GM12878 (cell line): ENCODE measurements around the gene CSTPP1. TPM values are rescaled to one million over a fixed set of nuclear protein-coding genes. Genes with fewer than 3 reads are reported as not detected.

Source experiments
- ATAC-seq: fragments of 200-7000 bp; cut with Tn5 transposase; 3 replicates; pipeline ENCODE4 v1.9.1; 2020; ENCODE audit warnings: mild to moderate bottlenecking, moderate library complexity
- BruUV-seq: library from RNA; stranded (reverse); fragments of 400-500 nt; replicated peaks from 2 replicates; lab custom pipeline; 2021; lab: Mats Ljungman, UMichigan
- CTCF ChIA-PET: fragments of 300-600 bp; sonication (Branson Sonifier 250); formaldehyde crosslinking; extraction: SDS; loops from one replicate; lab custom pipeline; 2021; ENCODE audit warnings: inconsistent platforms; lab: Yijun Ruan, JAX
- POLR2A ChIA-PET: fragments of 350-600 bp; formaldehyde crosslinking; extraction: SDS; loops from one replicate; lab custom pipeline; 2021; ENCODE audit warnings: inconsistent platforms; lab: Charles Lee
- RAD21 ChIA-PET: fragments of 300-600 bp; sonication (Branson Sonifier 250); formaldehyde crosslinking; loops from one replicate; lab custom pipeline; 2023; ENCODE audit warnings: antibody characterized with exemption; ENCODE audit not compliant: unreplicated experiment; lab: Charles Lee
- SMC1A ChIA-PET: fragments of 300-600 bp; sonication (Branson Sonifier 250); formaldehyde crosslinking; loops from one replicate; lab custom pipeline; 2023; ENCODE audit not compliant: unreplicated experiment, uncharacterized antibody; lab: Charles Lee
- DNase-seq: peaks from one replicate; pipeline ENCODE4 v3.0.0-alpha.2; 2011; ENCODE audit warnings: low read depth, low spot score
- FAIRE-seq: peaks from 3 replicates; lab custom pipeline; 2011; peaks lifted over from hg19 to GRCh38; lab: Jason Lieb, UNC
- H2AFZ ChIP-seq: 2 replicates; pipeline ENCODE4 v1.6.0; 2011; ENCODE audit warnings: low read depth, low read length, control low read depth; ENCODE audit not compliant: control insufficient read depth
- H3K27ac ChIP-seq: 2 replicates; pipeline ENCODE4 v1.5.1; 2011; ENCODE audit warnings: control low read depth; ENCODE audit not compliant: control insufficient read depth, insufficient read depth
- H3K27me3 ChIP-seq, 2 experiments: replicated peaks in 1 of 2; 2 replicates each; pipeline versions ENCODE4 v1.6.0 to v1.6.1; 2011; ENCODE audit warnings: low read length in 1 of 2; ENCODE audit not compliant: control insufficient read depth in 2 of 2, insufficient read depth in 2 of 2
- H3K36me3 ChIP-seq, 2 experiments: 2 replicates each; pipeline ENCODE4 v1.5.1; 2011; ENCODE audit warnings: low read length in 1 of 2; ENCODE audit not compliant: control insufficient read depth in 2 of 2, insufficient read depth in 2 of 2
- H3K4me1 ChIP-seq: 2 replicates; pipeline ENCODE4 v1.6.1; 2011; ENCODE audit warnings: mild to moderate bottlenecking, low read length, moderate library complexity, mixed read lengths; ENCODE audit not compliant: control insufficient read depth, insufficient read depth
- H3K4me2 ChIP-seq: 2 replicates; pipeline ENCODE4 v1.6.0; 2011; ENCODE audit warnings: control low read depth; ENCODE audit not compliant: control insufficient read depth, insufficient read depth
- H3K4me3 ChIP-seq: fragments of 200-600 bp; sonication (generic); 2 replicates; pipeline ENCODE4 v1.5.1; 2016
- H3K79me2 ChIP-seq: 2 replicates; pipeline ENCODE4 v1.6.0; 2011; ENCODE audit warnings: low read length; ENCODE audit not compliant: control insufficient read depth, insufficient read depth
- H3K9ac ChIP-seq: 2 replicates; pipeline ENCODE4 v1.8.0; 2011; ENCODE audit warnings: low read length, control low read depth, mixed read lengths; ENCODE audit not compliant: control insufficient read depth, insufficient read depth
- H3K9me3 ChIP-seq: replicated peaks from 3 replicates; pipeline ENCODE4 v1.5.1; 2011; ENCODE audit warnings: mild to moderate bottlenecking, low read length; ENCODE audit not compliant: control insufficient read depth, insufficient read depth
- H4K20me1 ChIP-seq: 2 replicates; pipeline ENCODE4 v1.6.0; 2011; ENCODE audit not compliant: control insufficient read depth, insufficient read depth
- ASH2L ChIP-seq: fragments of 300-600, 200-600 bp; sonication (generic); IDR thresholded peaks from 2 replicates; pipeline ENCODE4 v1.6.1; 2017; ENCODE audit warnings: low read depth, mild to moderate bottlenecking, borderline replicate concordance
- BCL11A ChIP-seq: IDR thresholded peaks from 2 replicates; pipeline ENCODE4 v1.6.1; 2011; ENCODE audit warnings: low read depth, low read length
- CBX3 ChIP-seq: fragments of 200-600 bp; sonication (generic); IDR thresholded peaks from 2 replicates; pipeline ENCODE4 v1.6.1; 2016; ENCODE audit warnings: low read depth, borderline replicate concordance
- CHD1 ChIP-seq: IDR thresholded peaks from 2 replicates; pipeline ENCODE4 v1.6.1; 2012; ENCODE audit warnings: low read depth, low read length, improper control_type of control experiment
- JUND ChIP-seq: IDR thresholded peaks from 2 replicates; pipeline ENCODE4 v1.6.1; 2012; ENCODE audit warnings: low read depth, mild to moderate bottlenecking, low read length, improper control_type of control experiment, moderate library complexity
- LARP7 ChIP-seq: fragments of 450-650 bp; IDR thresholded peaks from 2 replicates; pipeline ENCODE4 v1.6.1; 2017; ENCODE audit warnings: mild to moderate bottlenecking
- NFYA ChIP-seq: IDR thresholded peaks from 2 replicates; pipeline ENCODE4 v1.6.1; 2011; ENCODE audit warnings: low read depth, mild to moderate bottlenecking, low read length, improper control_type of control experiment, borderline replicate concordance
- NR2F1 ChIP-seq: fragments of 450-650 bp; conservative IDR thresholded peaks from 2 replicates; pipeline ENCODE4 v1.6.1; 2017; ENCODE audit warnings: mild to moderate bottlenecking
- PAX8 ChIP-seq: fragments of 450-650 bp; IDR thresholded peaks from 2 replicates; pipeline ENCODE4 v1.6.1; 2017; ENCODE audit warnings: mild to moderate bottlenecking, moderate library complexity
- RFX5 ChIP-seq: IDR thresholded peaks from 2 replicates; pipeline ENCODE4 v1.6.1; 2011; ENCODE audit warnings: low read depth, low read length, improper control_type of control experiment
- SIX5 ChIP-seq: IDR thresholded peaks from 2 replicates; pipeline ENCODE4 v1.6.1; 2011; ENCODE audit warnings: mild to moderate bottlenecking, low read depth, low read length, moderate library complexity; ENCODE audit not compliant: severe bottlenecking
- STAT1 ChIP-seq: fragments of 450-650 bp; conservative IDR thresholded peaks from 2 replicates; pipeline ENCODE4 v1.6.1; 2014; ENCODE audit warnings: antibody characterized with exemption, mild to moderate bottlenecking
- STAT3 ChIP-seq: IDR thresholded peaks from 2 replicates; pipeline ENCODE4 v1.6.1; 2011; ENCODE audit warnings: low read depth, low read length, improper control_type of control experiment
- ZNF207 ChIP-seq: fragments of 450-650 bp; IDR thresholded peaks from 2 replicates; pipeline ENCODE4 v1.6.1; 2014; ENCODE audit warnings: antibody characterized with exemption, mild to moderate bottlenecking, borderline replicate concordance
- ZNF384 ChIP-seq: IDR thresholded peaks from 2 replicates; pipeline ENCODE4 v1.6.1; 2012; ENCODE audit warnings: low read depth, mild to moderate bottlenecking, low read length, improper control_type of control experiment, borderline replicate concordance
- ZNF622 ChIP-seq: fragments of 450-650 bp; IDR thresholded peaks from 2 replicates; pipeline ENCODE4 v1.6.1; 2017; ENCODE audit warnings: mild to moderate bottlenecking, inconsistent platforms
- WGBS: methylation state at CpG from one replicate; pipeline ENCODE4 v1.1.6; 2016; ENCODE audit warnings: low lambda C conversion rate; ENCODE audit not compliant: insufficient replicate concordance, insufficient coverage; ENCODE audit errors: missing lambda C conversion rate; 5-methylcytosine and 5-hydroxymethylcytosine counted together
- in situ Hi-C: fragments of 300-500 bp; cut with MboI; formaldehyde crosslinking; loops from 9 replicates; pipeline ENCODE4 v1.14.3; 2018; ENCODE audit warnings: mixed read lengths
- intact Hi-C: fragments of 100-400 bp; cut with micrococcal nuclease; formaldehyde crosslinking; loops from one replicate; pipeline ENCODE4 v1.14.2; 2022; ENCODE audit not compliant: unreplicated experiment
- polyA plus RNA-seq, 11 experiments: library from polyadenylated mRNA; depleted of rRNA in 4 of 11; unstranded in 6 of 11; stranded (reverse) in 5 of 11; fragments of >200 nt; fragmentation: Nextera tagmentation in 4 of 11; fragmentation: Illumina TruSeq in 1 of 11; extraction: Ambion mirVana in 4 of 11; extraction: Trizol in 1 of 11; gene quantifications; 1 replicate in 1 of 11; 2 replicates in 10 of 11; pipeline versions ENCODE4 v1.2.1 to v1.2.3, GENCODE V29; 2011 to 2016; ENCODE audit warnings: inconsistent platforms in 2 of 11, missing spikeins in 2 of 11, low read depth in 1 of 11
- total RNA-seq, 4 experiments: library from RNA; depleted of rRNA in 3 of 4; stranded (reverse); fragments of >200 nt in 3 of 4; fragmentation: Illumina TruSeq in 1 of 4; extraction: Trizol in 1 of 4; gene quantifications; 2 replicates each; pipeline versions ENCODE4 v1.2.1 to v1.2.3, GENCODE V29; 2013 to 2021
- TF ChIP-seq, protein P1 (sequence below): IDR thresholded peaks from 2 replicates; pipeline ENCODE4 v1.6.1; 2012; ENCODE audit warnings: low read length, inconsistent platforms
- TF ChIP-seq, protein P2 (sequence below): IDR thresholded peaks from 2 replicates; pipeline ENCODE4 v1.6.1; 2012; ENCODE audit warnings: low read depth, low read length, improper control_type of control experiment

Gene CSTPP1
- total and polyA plus RNA-seq, 10 of the 15 experiments (the other 5 are each of a cell fraction or from before 2014, with no cell fraction given) = 7.1 to 23.4 (median 17.5) TPM

DNA sequence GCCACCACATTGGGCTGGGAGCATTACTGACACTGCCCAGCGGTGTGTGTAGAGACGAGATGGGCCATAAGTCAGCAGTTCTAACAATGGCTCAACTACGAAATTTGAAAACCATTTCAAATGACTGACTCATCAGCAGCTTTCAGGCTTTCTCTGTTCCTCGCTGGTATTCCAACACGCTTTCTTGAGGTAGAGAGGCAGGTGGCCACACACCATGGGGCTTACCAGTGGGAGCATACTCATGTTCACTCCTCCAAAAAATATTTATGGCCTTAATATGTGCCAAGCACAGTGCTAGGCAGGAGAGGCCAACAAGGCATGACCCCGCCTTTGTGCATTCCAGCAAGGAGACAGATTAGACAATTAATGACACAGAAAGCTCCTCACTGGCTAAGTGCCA is 219.8 kb downstream of the CSTPP1 start:
- Histone ChIP-seq H3K4me2 (no peak overlapping the region), H2AFZ (no peak overlapping the region), H3K9ac (no peak overlapping the region), H3K79me2 (no peaks in the 10 kb centered on the region), H3K27me3 (no peaks in the 10 kb centered on the region), H3K27ac (no peak overlapping the region)
- in situ Hi-C loops (no loop called here), intact Hi-C loops (no loop called here)
- 57% methylated on average over 6 of the region's 6 CpGs for WGBS
- ChIA-PET POLR2A (no interaction called here), CTCF (interaction anchor here (1.1 to 5.2 kb wide), 3 partner anchors 9 to 264 kb away, joined by 3 to 63 read pairs (median 15); no protein-coding TSS in a partner anchor)
- no TSS peak for BruUV-seq
- no peak for FAIRE-seq
- TF ChIP-seq NFYA = no peak
- no peak for TF ChIP-seq ASH2L
- TF ChIP-seq JUND = no peak
- TF ChIP-seq LARP7 = no peak
- no peak for TF ChIP-seq ZNF207
- no peak for TF ChIP-seq SIX5
- TF ChIP-seq, protein P1, sequence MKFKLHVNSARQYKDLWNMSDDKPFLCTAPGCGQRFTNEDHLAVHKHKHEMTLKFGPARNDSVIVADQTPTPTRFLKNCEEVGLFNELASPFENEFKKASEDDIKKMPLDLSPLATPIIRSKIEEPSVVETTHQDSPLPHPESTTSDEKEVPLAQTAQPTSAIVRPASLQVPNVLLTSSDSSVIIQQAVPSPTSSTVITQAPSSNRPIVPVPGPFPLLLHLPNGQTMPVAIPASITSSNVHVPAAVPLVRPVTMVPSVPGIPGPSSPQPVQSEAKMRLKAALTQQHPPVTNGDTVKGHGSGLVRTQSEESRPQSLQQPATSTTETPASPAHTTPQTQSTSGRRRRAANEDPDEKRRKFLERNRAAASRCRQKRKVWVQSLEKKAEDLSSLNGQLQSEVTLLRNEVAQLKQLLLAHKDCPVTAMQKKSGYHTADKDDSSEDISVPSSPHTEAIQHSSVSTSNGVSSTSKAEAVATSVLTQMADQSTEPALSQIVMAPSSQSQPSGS = no peak
- no peak for TF ChIP-seq CBX3
- no peak for TF ChIP-seq STAT3
- TF ChIP-seq, protein P2, sequence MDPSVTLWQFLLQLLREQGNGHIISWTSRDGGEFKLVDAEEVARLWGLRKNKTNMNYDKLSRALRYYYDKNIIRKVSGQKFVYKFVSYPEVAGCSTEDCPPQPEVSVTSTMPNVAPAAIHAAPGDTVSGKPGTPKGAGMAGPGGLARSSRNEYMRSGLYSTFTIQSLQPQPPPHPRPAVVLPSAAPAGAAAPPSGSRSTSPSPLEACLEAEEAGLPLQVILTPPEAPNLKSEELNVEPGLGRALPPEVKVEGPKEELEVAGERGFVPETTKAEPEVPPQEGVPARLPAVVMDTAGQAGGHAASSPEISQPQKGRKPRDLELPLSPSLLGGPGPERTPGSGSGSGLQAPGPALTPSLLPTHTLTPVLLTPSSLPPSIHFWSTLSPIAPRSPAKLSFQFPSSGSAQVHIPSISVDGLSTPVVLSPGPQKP = no peak
- TF ChIP-seq PAX8 = no peak
- TF ChIP-seq NR2F1 = no peak
- TF ChIP-seq RFX5 = no peak
- no peak for TF ChIP-seq CHD1
- TF ChIP-seq BCL11A = no peak
- TF ChIP-seq ZNF384 = no peak
- no peak for TF ChIP-seq ZNF622
- no peak for TF ChIP-seq STAT1
- TF ChIP-seq, all 136 proteins: peak for 0
- no peak for ATAC-seq
- H3K9me3 ChIP-seq = no peaks in the 10 kb centered on the region
- H3K4me3 ChIP-seq = no peak overlapping the region
- RAD21 ChIA-PET = interaction anchor here (0.9 kb wide), 1 partner anchor 266 kb away, joined by 3 read pairs; no protein-coding TSS in a partner anchor
- no peak for DNase-seq
- no peaks in the 10 kb centered on the region for H3K4me1 ChIP-seq
- H4K20me1 ChIP-seq = no peaks in the 10 kb centered on the region
- SMC1A ChIA-PET = interaction anchor here (1.3 to 4.0 kb wide), 2 partner anchors 240 to 270 kb away, joined by 3 to 20 read pairs; no protein-coding TSS in a partner anchor
- no peaks in the 10 kb centered on the region for H3K36me3 ChIP-seq
